HG03064 (cell line): ENCODE data around the gene MROH7.
"Not testable (repeated sequence)": the region's sequence is repeated elsewhere in the genome, so short reads cannot be mapped to it uniquely, and the experiment has no call there.

Experiments used
- ATAC-seq: cut with Tn5 transposase; IDR thresholded peaks from one replicate; pipeline ENCODE4 v1.9.1; 2021; ENCODE audit warnings: low read depth; ENCODE audit not compliant: unreplicated experiment

Gene MROH7

DNA sequence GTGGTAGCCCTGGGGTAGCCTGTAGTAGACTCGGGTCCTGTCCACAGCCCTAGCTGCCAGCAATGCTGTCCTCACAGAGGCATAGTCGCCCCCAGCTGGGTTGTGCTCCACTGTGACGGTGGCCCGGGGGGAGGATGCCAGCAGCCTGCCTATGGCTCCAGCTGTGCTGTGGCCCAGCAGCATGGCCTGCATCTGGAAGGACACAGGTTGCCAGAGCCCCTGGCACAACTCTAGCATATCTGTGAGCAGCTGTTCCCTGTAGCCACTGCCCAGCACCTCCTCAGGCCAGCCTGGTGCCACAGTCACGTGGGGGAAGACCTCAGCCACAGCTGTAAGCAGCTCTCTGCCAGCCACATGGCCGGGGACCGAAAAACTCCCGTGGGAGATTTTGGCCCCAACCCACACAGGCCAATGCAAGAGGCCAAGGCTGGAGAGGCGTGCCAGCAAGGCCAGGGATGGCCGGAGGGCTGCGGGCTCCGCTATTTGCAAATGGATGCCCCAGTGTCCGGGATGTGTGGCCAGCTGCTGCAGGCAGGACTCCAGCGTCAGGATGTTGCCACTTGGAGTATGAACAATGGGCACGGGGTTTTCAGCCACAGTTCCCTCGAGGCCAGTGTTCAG lies 32.2 kb upstream of the MROH7 start:
- ATAC-seq, result no peak

GRCh38 chr1:54610048-54610447 lies 31.5 kb upstream of the MROH7 start:
- no peak for ATAC-seq

- ATAC-seq, result no peak
Measured at GRCh38 chr1:54610601-54611580, 30.7 kb upstream of the MROH7 start.

- no peak for ATAC-seq
Measured at GRCh38 chr1:54611621-54612020, 30.0 kb upstream of the MROH7 start.

DNA sequence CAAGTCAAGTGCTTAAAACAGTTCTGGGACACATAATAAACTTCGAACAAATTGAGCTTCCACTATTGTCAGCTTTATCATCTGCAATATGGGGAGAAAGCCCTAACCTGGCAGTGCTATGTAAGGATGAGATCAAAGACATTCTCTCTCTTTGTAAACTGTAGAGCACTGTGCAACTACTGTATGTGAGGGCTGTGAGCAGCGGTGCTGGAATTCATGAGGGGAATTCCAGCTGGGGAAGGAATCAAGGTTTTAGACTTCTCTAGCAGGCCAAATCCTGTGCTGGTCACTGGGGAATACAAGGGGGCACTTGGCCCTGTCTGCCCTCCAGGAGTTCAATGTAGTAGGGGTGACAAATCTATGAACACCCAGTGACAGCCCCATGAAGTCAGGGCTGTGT lies 27.6 kb upstream of the MROH7 start:
- ATAC-seq, result no peak

DNA sequence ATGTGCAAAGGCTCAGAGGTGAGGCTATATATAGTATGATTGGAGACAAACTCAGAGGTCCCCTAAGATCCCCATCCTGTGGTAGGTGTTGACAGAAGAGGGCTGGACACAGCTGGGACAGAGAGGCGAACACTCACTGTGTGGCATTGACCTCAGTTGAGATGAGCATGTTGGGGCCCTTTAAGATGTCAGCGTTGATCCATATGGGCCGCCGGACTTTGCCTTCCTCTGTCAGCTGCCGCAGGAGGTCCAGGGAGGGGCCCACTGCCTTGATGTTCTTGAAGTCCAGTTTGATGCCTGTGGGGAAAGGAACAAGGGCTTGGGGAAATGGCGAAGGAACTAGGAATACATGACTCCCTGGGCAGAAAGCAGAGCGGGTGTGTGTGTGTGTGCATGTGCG lies 27.0 kb upstream of the MROH7 start:
- no peak for ATAC-seq

DNA sequence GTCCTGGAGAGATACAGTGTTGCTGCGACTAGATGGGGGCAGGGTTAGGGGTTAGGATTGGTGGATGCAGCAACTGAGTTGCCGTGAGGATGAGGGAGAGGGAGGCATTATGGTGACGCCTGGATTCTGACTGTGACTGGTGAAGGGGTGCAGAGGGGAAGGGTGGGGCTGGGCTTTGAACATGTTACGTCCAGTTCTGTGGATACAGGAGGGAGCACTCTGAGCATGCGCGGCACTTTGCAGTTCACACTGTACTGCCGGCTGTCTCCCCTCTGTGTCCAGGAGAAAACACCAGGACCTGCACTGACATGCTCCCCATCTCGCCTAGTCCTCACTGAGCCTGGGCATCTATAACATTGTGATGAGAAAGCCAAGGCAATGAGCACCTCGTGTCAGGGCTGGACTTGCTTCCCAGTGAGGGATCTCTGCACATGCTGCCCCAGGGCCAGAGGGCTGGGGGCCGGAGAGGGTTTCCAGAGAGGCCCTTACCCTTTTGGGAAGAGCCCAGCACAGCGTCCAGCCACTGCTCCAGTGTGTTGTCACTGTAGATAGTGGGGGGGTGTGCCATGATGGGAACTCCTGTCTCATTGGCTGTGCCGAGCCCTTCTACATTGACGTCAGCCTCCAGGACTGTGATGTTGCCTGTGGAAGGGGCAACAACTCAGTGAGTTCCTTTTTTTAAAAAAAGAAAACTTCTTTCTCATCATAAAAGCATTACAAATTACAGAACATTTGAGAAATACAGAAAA lies 25.9 kb upstream of the MROH7 start:
- ATAC-seq, result no peak

- ATAC-seq, result no peak
Measured at GRCh38 chr1:54619749-54620148, 21.8 kb upstream of the MROH7 start.

DNA sequence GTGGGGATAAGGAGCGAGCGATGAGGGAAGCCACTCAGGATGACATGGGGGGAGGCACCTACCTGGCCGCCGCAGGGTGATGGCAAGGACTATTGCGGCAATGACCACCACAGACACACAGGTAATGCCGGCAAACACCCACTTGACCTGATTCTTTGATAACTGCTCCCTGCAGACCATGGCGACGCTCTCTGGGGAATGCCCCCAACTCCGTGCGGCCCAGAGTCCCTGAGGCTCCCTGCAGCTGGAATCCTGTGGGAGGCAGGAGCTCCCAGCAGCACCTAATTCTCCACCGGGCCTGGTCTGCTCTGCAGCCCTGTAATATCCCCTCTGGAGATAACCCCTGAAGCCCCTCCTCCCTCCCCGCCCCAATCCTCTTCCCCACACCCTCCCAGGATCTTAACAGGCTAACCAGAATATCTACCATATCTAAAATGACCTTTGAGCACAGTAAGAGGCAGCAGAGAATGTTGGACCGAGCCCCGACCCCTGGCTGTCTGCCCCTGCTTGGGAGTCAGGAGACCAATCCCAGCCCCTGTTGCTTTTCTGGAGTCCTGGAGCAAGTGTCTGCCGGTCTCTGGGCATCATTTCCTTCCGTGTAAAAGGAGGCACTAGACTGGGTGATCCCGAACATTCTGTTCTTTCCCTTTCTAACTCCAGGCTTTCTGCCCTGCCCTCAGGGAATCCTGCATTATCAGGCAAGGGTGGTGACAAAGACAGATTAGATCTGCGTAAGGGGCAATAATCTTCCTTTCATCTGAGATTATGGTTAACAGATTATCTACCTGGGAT lies 18.2 kb upstream of the MROH7 start, which contains the start of gene FAM151A:
Gene FAM151A (minus strand): TSS at position 310 of the 792 bp plus-strand sequence. CDS start 130 bp downstream, at position 180.
- no peak for ATAC-seq

- ATAC-seq, result no peak
Measured at GRCh38 chr1:54624466-54625464, 16.8 kb upstream of the MROH7 start.

GRCh38 chr1:54627196-54627595 lies 14.4 kb upstream of the MROH7 start:
- ATAC-seq, result no peak

DNA sequence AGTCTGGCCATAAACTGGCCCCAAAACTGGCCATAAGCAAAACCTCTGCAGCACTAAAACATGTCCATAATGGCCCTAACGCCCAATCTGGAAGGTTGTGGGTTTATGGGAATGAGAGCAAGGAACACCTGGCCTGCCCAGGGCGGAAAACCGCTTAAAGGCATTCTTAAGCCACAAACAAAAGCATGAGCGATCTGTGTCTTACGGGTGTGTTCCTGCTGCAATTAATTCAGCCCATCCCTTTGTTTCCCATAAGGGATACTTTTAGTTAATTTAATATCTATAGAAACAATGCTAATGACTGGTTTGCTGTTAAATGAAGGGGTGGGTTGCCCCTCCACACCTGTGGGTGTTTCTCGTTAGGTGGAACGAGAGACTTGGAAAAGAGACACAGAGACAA lies 5.8 kb upstream of the MROH7 start:
- ATAC-seq, result not testable (repeated sequence)

DNA sequence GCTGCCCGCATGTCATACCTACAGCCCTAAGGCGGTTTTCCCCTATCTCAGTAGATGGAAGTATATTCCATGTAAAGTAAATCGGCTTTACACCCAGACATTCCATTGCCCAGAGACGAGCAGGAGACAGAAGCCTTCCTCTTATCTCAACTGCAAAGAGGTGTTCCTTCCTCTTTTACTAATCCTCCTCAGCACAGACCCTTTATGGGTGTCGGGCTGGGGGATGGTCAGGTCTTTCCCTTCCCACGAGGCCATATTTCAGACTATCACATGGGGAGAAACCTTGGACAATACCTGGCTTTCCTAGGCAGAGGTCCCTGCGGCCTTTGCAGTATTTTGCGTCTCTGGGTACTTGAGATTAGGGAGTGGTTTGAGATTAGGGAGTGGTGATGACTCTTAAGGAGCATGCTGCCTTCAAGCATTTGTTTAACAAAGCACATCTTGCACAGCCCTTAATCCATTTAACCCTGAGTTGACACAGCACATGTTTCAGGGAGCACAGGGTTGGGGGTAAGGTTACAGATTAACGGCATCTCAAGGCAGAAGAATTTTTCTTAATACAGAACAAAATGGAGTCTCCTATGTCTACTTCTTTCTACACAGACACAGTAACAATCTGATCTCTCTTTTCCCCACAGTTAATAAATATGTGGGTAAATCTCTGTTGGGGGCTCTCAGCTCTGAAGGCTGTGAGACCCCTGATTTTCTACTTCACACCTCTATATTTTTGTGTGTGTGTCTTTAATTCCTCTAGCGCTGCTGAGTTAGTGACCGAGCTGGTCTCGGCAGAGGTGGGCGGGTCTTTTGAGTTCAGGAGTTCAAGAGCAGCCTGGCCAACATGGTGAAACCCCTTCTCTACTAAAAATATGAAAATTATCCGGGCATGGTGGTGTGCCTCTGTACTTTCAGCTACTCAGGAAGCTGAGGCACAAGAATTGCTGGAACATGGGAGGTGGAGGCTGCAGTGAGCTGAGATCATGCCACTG lies 4.8 kb upstream of the MROH7 start:
- not testable (repeated sequence) for ATAC-seq

- ATAC-seq, result no peak
Measured at GRCh38 chr1:54640361-54640760, 1.2 kb upstream of the MROH7 start.

DNA sequence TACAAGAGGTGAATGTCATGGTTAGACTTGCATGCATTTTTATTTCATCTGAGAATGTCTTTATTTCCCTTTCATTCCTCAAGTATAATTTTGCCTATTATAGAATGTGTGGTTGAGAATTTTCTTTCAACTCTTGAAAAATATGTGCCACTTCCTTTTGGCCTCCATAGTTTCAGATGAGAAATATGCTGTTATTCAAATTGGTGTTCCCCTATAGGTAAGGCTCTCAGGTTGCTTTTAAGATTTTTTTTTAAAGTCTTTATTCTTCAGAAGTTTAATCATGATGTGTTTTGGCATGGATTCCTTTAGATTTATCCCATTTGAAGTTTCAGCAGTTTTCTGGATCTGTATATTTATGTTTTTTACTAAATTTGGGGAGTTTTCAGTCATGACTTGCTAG lies 2.1 kb downstream of the MROH7 start:
- ATAC-seq, result no peak

- ATAC-seq, result no peak
Measured at GRCh38 chr1:54645806-54646676, 4.5 kb downstream of the MROH7 start.
